Measurements from ENCODE around the gene CDC42BPG. TPM values are rescaled to one million over a fixed set of nuclear protein-coding genes. Genes with fewer than 3 reads are reported as not detected.
A peak's percentile ranks its signal among the peaks of the same experiment; 100 is the strongest.

The CDC42BPG gene
- polyA plus RNA-seq, 6 donors from 2014 or later = 0.17 to 0.57 (median 0.33) TPM; not detected in 2

GRCh38 chr11:64778473-64779298 lies 65.8 kb downstream of the CDC42BPG start, which contains the start of gene SF1:
SF1 (minus strand) TSS chr11:64778542; CDS start chr11:64778392, 150 bp downstream.
- Mint-ChIP-seq H3K36me3 (peaks cover 13 to 27% of the 10 kb centered on the region in 2 donors), H3K4me3 (peak within 1 kb of the TSS; percentile 88 to 96 (median 94)), H3K27me3 (no peaks in the 10 kb centered on the region), H3K9me3 (no peaks in the 10 kb centered on the region), H3K27ac (peak within 1 kb of the TSS; percentile 99 to 100 (median 100)), H3K4me1 (peaks cover 50 to 79% (median 51%) of the 10 kb centered on the region in 3 donors)
- DNase-seq = peak; percentile 100
- ATAC-seq (ENCODE audit: low read depth in 2 of 2) = peak; percentile 80 to 81

GRCh38 chr11:64778223-64778472 lies 66.3 kb downstream of the CDC42BPG start:
- DNase-seq (no peak), ATAC-seq (ENCODE audit: low read depth in 2 of 2) (peak; percentile 0 to 1)
- Mint-ChIP-seq H3K4me1 (peaks cover 55 to 83% (median 57%) of the 10 kb centered on the region in 3 donors), H3K4me3 (peak overlapping the region; percentile 86 to 96 (median 92)), H3K36me3 (peaks cover 13 to 27% of the 10 kb centered on the region in 2 donors), H3K27me3 (no peaks in the 10 kb centered on the region), H3K9me3 (no peaks in the 10 kb centered on the region), H3K27ac (peak overlapping the region in 2 of 6 donors; percentile 99 to 100)

GRCh38 chr11:64777449-64778222 lies 66.8 kb downstream of the CDC42BPG start:
- DNase-seq (peak; percentile 78), ATAC-seq (ENCODE audit: low read depth in 2 of 2) (peak; percentile 2 to 4)
- no peaks in the 10 kb centered on the region for H3K9me3 Mint-ChIP-seq
- H3K27me3 Mint-ChIP-seq = no peaks in the 10 kb centered on the region
- peaks cover 13 to 27% of the 10 kb centered on the region in 2 donors for H3K36me3 Mint-ChIP-seq
- peaks cover 54 to 83% (median 57%) of the 10 kb centered on the region in 3 donors for H3K4me1 Mint-ChIP-seq
- H3K4me3 Mint-ChIP-seq = peak overlapping the region; percentile 88 to 96 (median 94)
- H3K27ac Mint-ChIP-seq = peak overlapping the region; percentile 69 to 100 (median 96)

GRCh38 chr11:64776875-64777274 lies 67.6 kb downstream of the CDC42BPG start:
- ATAC-seq (ENCODE audit: low read depth in 2 of 2) (no peak), DNase-seq (no peak)
- peaks cover 54 to 83% (median 57%) of the 10 kb centered on the region in 3 donors for H3K4me1 Mint-ChIP-seq
- no peaks in the 10 kb centered on the region for H3K27me3 Mint-ChIP-seq
- no peaks in the 10 kb centered on the region for H3K9me3 Mint-ChIP-seq
- peak overlapping the region; percentile 90 to 97 (median 95) for H3K27ac Mint-ChIP-seq
- H3K36me3 Mint-ChIP-seq = peaks cover 20 to 27% of the 10 kb centered on the region in 2 donors
- peak overlapping the region; percentile 88 to 96 (median 94) for H3K4me3 Mint-ChIP-seq

GRCh38 chr11:64776425-64776824 lies 68.0 kb downstream of the CDC42BPG start:
- peaks cover 20 to 27% of the 10 kb centered on the region in 2 donors for H3K36me3 Mint-ChIP-seq
- DNase-seq = no peak

GRCh38 chr11:64774144-64774543 lies 70.3 kb downstream of the CDC42BPG start:
- no peaks in the 10 kb centered on the region for H3K27me3 Mint-ChIP-seq
- ATAC-seq (ENCODE audit: low read depth in 2 of 2) = no peak
- H3K36me3 Mint-ChIP-seq = peaks cover 32 to 44% of the 10 kb centered on the region in 2 donors
- H3K27ac Mint-ChIP-seq = peak overlapping the region in 3 of 6 donors; percentile 49 to 80 (median 62)
- H3K4me1 Mint-ChIP-seq = peaks cover 66 to 83% (median 73%) of the 10 kb centered on the region in 3 donors
- DNase-seq = no peak
- H3K9me3 Mint-ChIP-seq = no peaks in the 10 kb centered on the region
- H3K4me3 Mint-ChIP-seq = peak overlapping the region in 6 of 8 donors; percentile 9 to 94 (median 46)

More at GRCh38 chr11:64776425-64776824, 68.0 kb downstream of the CDC42BPG start:
- no peaks in the 10 kb centered on the region for H3K27me3 Mint-ChIP-seq
- no peaks in the 10 kb centered on the region for H3K9me3 Mint-ChIP-seq
- peak overlapping the region; percentile 54 to 97 (median 95) for H3K27ac Mint-ChIP-seq
- peaks cover 58 to 84% (median 61%) of the 10 kb centered on the region in 3 donors for H3K4me1 Mint-ChIP-seq
- H3K4me3 Mint-ChIP-seq = peak overlapping the region; percentile 88 to 96 (median 94)
- ATAC-seq (ENCODE audit: low read depth in 2 of 2) = no peak

Other genes starting within 250 kb of the CDC42BPG start
- not detected for gene NRXN2, start 121.5 kb downstream of the CDC42BPG start, polyA plus RNA-seq (ENCODE audit: low read depth in 6 of 6)
- gene RASGRP2, start 100.5 kb downstream of the CDC42BPG start, polyA plus RNA-seq (ENCODE audit: low read depth in 6 of 6) = 100 to 1,000 TPM; 274 to 429 (median 285) TPM
- 1 to 10 TPM in 5 of 6 donors, not detected in 1; 2.1 to 4.9 (median 2.2) TPM for gene PYGM, start 84.7 kb downstream of the CDC42BPG start, polyA plus RNA-seq (ENCODE audit: low read depth in 6 of 6)
- gene SF1, start 66.1 kb downstream of the CDC42BPG start, polyA plus RNA-seq (ENCODE audit: low read depth in 6 of 6) = 100 to 1,000 TPM in 4 of 6 donors, 10 to 100 TPM in 2; 68.6 to 242 (median 132) TPM
- gene MAP4K2, start 41.4 kb downstream of the CDC42BPG start, polyA plus RNA-seq (ENCODE audit: low read depth in 6 of 6) = 10 to 100 TPM; 29.8 to 65.0 (median 39.7) TPM
- 10 to 100 TPM; 12.3 to 49.5 (median 27.4) TPM for gene MEN1, start 34.1 kb downstream of the CDC42BPG start, polyA plus RNA-seq (ENCODE audit: low read depth in 6 of 6)
- 100 to 1,000 TPM in 2 of 6 donors, 10 to 100 TPM in 4; 65.3 to 119 (median 90.7) TPM for gene EHD1, start 34.0 kb upstream of the CDC42BPG start, polyA plus RNA-seq (ENCODE audit: low read depth in 6 of 6)
- gene ATG2A, start 72.6 kb upstream of the CDC42BPG start, polyA plus RNA-seq (ENCODE audit: low read depth in 6 of 6) = 1 to 10 TPM in 5 of 6 donors, not detected in 1; 2.8 to 5.0 (median 3.4) TPM
- 10 to 100 TPM in 3 of 6 donors, 1 to 10 TPM in 3; 7.2 to 15.1 (median 10.2) TPM for gene PPP2R5B, start 80.0 kb upstream of the CDC42BPG start, polyA plus RNA-seq (ENCODE audit: low read depth in 6 of 6)
- gene GPHA2, start 91.2 kb upstream of the CDC42BPG start, polyA plus RNA-seq (ENCODE audit: low read depth in 6 of 6) = not detected
- gene MAJIN, start 127.5 kb upstream of the CDC42BPG start, polyA plus RNA-seq (ENCODE audit: low read depth in 6 of 6) = 1 to 10 TPM in 2 of 6 donors, under 1 TPM in 2, not detected in 2; 0.48 to 1.7 (median 1.1) TPM
- 1 to 10 TPM in 3 of 6 donors, under 1 TPM in 2, not detected in 1; 0.13 to 2.9 (median 1.6) TPM for gene BATF2, start 152.3 kb upstream of the CDC42BPG start, polyA plus RNA-seq (ENCODE audit: low read depth in 6 of 6)
- 10 to 100 TPM; 45.9 to 74.0 (median 64.2) TPM for gene ARL2, start 169.5 kb upstream of the CDC42BPG start, polyA plus RNA-seq (ENCODE audit: low read depth in 6 of 6)
- 10 to 100 TPM; 11.7 to 18.3 (median 14.9) TPM for gene SNX15, start 182.8 kb upstream of the CDC42BPG start, polyA plus RNA-seq (ENCODE audit: low read depth in 6 of 6)
- gene SAC3D1, start 196.6 kb upstream of the CDC42BPG start, polyA plus RNA-seq (ENCODE audit: low read depth in 6 of 6) = 1 to 10 TPM; 4.7 to 9.6 (median 6.4) TPM
- 10 to 100 TPM; 19.4 to 28.3 (median 24.3) TPM for gene NAALADL1, start 213.9 kb upstream of the CDC42BPG start, polyA plus RNA-seq (ENCODE audit: low read depth in 6 of 6)
- under 1 TPM in 5 of 6 donors, not detected in 1; 0.11 to 1.00 (median 0.47) TPM for gene CDCA5, start 239.4 kb upstream of the CDC42BPG start, polyA plus RNA-seq (ENCODE audit: low read depth in 6 of 6)
- gene ZFPL1, start 239.6 kb upstream of the CDC42BPG start, polyA plus RNA-seq (ENCODE audit: low read depth in 6 of 6) = 10 to 100 TPM; 30.0 to 37.4 (median 35.0) TPM

Measured in naive B cell (primary cell).